RWPE1 (cell line): ENCODE data around the gene PTPRN2.
"Not testable (repeated sequence)": the region's sequence is repeated elsewhere in the genome, so short reads cannot be mapped to it uniquely, and the experiment has no call there.

ENCODE experiments used
- CTCF ChIA-PET: fragments of 350-600 bp; sonication (Branson Sonifier 250); formaldehyde crosslinking; extraction: SDS; loops from one replicate; lab custom pipeline; 2021; lab: Yijun Ruan, JAX
- POLR2A ChIA-PET: fragments of 400-600 bp; formaldehyde crosslinking; extraction: SDS; loops from one replicate; lab custom pipeline; 2020; ENCODE audit warnings: antibody characterized with exemption; ENCODE audit not compliant: low non-redundant PET; lab: Yijun Ruan, JAX
- DNase-seq: peaks from one replicate; pipeline ENCODE4 v3.0.0; 2012; ENCODE audit warnings: low spot score
- H3K27ac ChIP-seq: fragments of 450-650 bp; 2 replicates; pipeline ENCODE4 v1.5.1; 2017
- CTCF ChIP-seq: fragments of 450-650 bp; conservative IDR thresholded peaks from 2 replicates; pipeline ENCODE4 v1.5.1; 2017; ENCODE audit warnings: low read depth, mild to moderate bottlenecking

The PTPRN2 gene

GRCh38 chr7:158308001-158308400, 279.6 kb downstream of the PTPRN2 start:
- TF ChIP-seq CTCF, result no peak
- POLR2A ChIA-PET, result no interaction called here
- CTCF ChIA-PET, result no interaction called here
- H3K27ac ChIP-seq, result no peak overlapping the region
- no peak for DNase-seq

DNA sequence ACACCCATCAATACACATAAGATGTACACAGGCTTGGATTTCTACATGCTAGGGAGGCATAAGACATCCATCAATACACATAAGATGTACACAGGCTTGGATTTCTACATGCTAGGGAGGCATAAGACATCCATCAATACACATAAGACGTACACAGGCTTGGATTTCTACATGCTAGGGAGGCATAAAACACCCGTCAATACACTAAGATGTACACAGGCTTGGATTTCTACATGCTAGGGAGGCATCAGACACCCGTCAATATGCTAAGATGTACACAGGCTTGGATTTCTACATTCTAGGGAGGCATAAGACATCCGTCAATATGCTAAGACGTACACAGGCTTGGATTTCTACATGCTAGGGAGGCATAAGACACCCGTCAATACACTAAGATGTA, 283.6 kb downstream of the PTPRN2 start:
- POLR2A ChIA-PET, CTCF ChIA-PET, H3K27ac ChIP-seq, DNase-seq: not testable (repeated sequence)

GRCh38 chr7:158303121-158303520, 284.5 kb downstream of the PTPRN2 start:
- no peak overlapping the region for H3K27ac ChIP-seq
- CTCF ChIA-PET, result no interaction called here
- no peak for DNase-seq
- no peak for TF ChIP-seq CTCF
- POLR2A ChIA-PET, result no interaction called here

DNA sequence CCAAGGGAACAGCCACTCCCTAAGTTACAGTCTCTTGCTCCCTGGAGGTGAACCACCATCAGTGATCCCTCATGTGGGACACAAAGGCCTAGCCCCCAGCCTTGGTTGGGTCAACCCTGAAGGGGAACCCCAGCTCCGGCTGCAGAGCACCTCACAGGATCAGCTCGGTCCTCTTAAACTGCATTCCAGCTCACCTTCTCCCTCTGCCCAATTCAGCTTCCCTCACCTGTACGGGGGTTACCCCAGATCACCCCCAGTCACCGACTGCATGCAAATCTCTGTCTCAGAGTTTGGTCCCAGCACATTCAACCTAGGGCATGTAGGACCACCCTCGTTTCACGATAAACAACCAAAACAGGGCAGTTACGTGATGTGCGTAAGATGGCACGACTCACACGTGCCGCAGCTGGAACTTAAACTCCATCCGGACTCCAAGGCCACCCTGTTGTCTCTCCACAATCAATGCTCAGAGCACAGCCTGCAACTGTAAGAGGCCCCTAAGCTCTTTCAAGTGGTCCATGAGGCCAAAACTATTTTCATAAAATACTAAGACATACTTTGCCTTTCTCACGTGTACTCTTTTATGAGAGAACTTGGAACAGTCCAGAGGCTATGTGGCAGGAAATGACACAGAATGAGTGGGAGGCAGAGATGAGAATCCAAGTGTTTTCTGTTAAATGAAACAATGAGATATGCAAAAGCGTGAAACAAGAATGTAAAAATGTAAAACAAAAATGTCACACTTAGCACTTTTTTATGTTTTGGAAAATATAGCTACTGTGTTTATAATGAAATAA, 285.2 kb downstream of the PTPRN2 start:
- TF ChIP-seq CTCF, result no peak
- ChIA-PET CTCF (no interaction called here), POLR2A (no interaction called here)
- DNase-seq, result no peak
- H3K27ac ChIP-seq, result no peak overlapping the region

DNA sequence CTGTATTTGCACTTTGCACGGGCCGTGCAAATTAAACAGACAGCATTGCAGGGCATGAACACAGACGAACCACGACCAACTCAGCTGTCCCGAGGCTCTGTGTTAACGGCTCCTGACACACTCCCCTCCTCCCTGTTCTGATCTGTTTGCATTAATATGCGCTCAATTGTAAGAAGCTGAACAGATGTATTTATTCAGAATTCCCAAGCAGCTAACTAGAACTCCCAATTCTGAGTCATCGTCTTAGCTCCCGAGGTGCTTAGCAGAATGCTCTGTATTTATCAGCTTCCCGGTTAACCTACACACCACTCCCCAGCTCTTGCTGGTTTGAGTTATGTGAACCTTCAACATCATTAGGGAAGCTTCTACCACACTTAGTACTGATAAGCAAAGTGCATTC, 286.4 kb downstream of the PTPRN2 start:
- no peak for DNase-seq
- H3K27ac ChIP-seq, result no peak overlapping the region
- no peak for TF ChIP-seq CTCF
- ChIA-PET CTCF (no interaction called here), POLR2A (no interaction called here)

- no peak overlapping the region for H3K27ac ChIP-seq
- ChIA-PET POLR2A (no interaction called here), CTCF (no interaction called here)
- no peak for TF ChIP-seq CTCF
- DNase-seq, result no peak
Observed at GRCh38 chr7:158300427-158300826, 287.2 kb downstream of the PTPRN2 start.

DNA sequence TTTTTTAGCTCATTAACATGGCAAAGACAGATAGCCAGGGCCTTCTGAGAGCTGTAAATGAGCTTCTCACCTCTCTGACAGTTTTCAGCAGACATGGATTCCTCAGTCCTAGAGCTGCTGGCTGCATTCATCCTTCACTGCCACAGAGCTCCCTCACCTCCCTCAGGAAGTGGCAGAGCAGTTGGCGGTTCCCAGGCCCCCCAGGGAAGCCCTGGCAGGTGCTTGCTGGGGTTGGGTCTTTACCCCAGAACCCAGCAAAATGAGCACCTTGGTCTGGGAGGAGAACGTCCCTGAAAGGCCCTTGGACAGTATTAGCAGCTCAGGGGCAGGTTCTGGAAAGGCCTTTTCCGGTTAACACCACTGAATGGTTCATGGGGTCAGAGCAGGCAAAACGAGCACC, 288.0 kb downstream of the PTPRN2 start:
- ChIA-PET POLR2A (no interaction called here), CTCF (interaction anchor here (0.6 kb wide), 1 partner anchor 1997 kb away, joined by 3 read pairs; no protein-coding TSS in a partner anchor)
- no peak overlapping the region for H3K27ac ChIP-seq
- no peak for DNase-seq
- TF ChIP-seq CTCF, result no peak
